ENCODE data around the gene CHSY3. TPM values are rescaled to one million over a fixed set of nuclear protein-coding genes. Genes with fewer than 3 reads are reported as not detected.
"Not testable (repeated sequence)": the region's sequence is repeated elsewhere in the genome, so short reads cannot be mapped to it uniquely, and the experiment has no call there.

Gene CHSY3
- total RNA-seq, 2 donors from 2014 or later: not detected

DNA sequence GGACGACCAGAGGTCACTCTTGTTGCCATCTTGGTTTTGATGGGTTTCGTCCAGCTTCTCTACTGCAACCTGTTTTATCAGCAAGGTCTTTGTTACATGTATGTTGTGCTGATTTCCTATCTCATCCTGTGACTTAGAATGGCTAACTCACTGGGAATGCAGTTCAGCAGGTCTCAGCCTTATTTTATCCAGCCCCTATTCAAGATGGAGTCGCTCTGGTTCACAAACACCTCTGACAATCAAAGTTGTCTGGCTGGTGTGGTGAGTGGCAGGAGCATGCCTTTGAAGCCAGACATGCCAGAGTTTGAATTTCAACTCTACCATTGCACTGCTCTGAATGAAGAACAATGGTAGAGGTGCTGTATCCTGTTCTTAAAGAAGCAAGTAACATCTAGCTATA is 253.8 kb downstream of the CHSY3 start:
- no peak overlapping the region for H3K4me3 Mint-ChIP-seq
- no peaks in the 10 kb centered on the region for H3K4me1 Mint-ChIP-seq
- H3K9me3 Mint-ChIP-seq: peaks cover 4% of the 10 kb centered on the region
- H3K27ac Mint-ChIP-seq: no peak overlapping the region
- no peak for ATAC-seq (replicated peaks)
- H3K36me3 Mint-ChIP-seq (ENCODE audit: low read depth): no peaks in the 10 kb centered on the region
- H3K27me3 Mint-ChIP-seq: peaks cover 9% of the 10 kb centered on the region

DNA sequence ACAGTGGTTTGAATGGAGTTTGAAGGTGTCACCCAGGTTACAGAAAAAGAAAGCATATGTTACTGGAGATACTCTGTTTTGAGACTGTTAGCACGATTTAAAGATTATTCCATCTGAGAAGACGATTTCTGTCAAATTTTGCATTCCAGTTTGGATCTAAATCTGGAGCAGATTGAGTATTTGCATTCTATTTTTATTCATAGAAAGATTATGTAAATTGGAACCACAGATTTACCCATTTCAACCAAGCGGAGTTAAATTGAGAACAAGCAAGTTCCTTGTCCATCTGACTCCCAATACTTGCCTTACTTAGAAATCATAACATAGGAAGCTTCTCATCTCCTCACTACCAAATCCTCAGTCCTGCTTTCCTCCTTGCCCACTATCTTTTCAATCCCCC is 255.7 kb downstream of the CHSY3 start:
- H3K27me3 Mint-ChIP-seq: peaks cover 11% of the 10 kb centered on the region
- no peaks in the 10 kb centered on the region for H3K4me1 Mint-ChIP-seq
- no peaks in the 10 kb centered on the region for H3K9me3 Mint-ChIP-seq
- H3K4me3 Mint-ChIP-seq: no peak overlapping the region
- H3K27ac Mint-ChIP-seq: no peak overlapping the region
- H3K36me3 Mint-ChIP-seq (ENCODE audit: low read depth): no peaks in the 10 kb centered on the region
- no peak for ATAC-seq (replicated peaks)

GRCh38 chr5:130164966-130165365 is 260.7 kb downstream of the CHSY3 start:
- Mint-ChIP-seq H3K27ac (no peak overlapping the region), H3K4me1 (no peaks in the 10 kb centered on the region), H3K4me3 (no peak overlapping the region), H3K36me3 (ENCODE audit: low read depth) (no peaks in the 10 kb centered on the region), H3K9me3 (no peaks in the 10 kb centered on the region), H3K27me3 (peaks cover 11% of the 10 kb centered on the region)
- no peak for ATAC-seq (replicated peaks)

GRCh38 chr5:130166839-130167490 is 262.7 kb downstream of the CHSY3 start:
- no peak for ATAC-seq (replicated peaks)
- no peaks in the 10 kb centered on the region for H3K36me3 Mint-ChIP-seq (ENCODE audit: low read depth)
- no peak overlapping the region for H3K4me3 Mint-ChIP-seq
- peaks cover 6% of the 10 kb centered on the region for H3K27me3 Mint-ChIP-seq
- no peaks in the 10 kb centered on the region for H3K4me1 Mint-ChIP-seq
- H3K27ac Mint-ChIP-seq: no peak overlapping the region
- no peaks in the 10 kb centered on the region for H3K9me3 Mint-ChIP-seq

GRCh38 chr5:130168211-130168610 is 263.9 kb downstream of the CHSY3 start:
- no peaks in the 10 kb centered on the region for H3K4me1 Mint-ChIP-seq
- H3K36me3 Mint-ChIP-seq (ENCODE audit: low read depth): no peaks in the 10 kb centered on the region
- H3K4me3 Mint-ChIP-seq: no peak overlapping the region
- peaks cover 6% of the 10 kb centered on the region for H3K27me3 Mint-ChIP-seq
- H3K27ac Mint-ChIP-seq: no peak overlapping the region
- ATAC-seq (replicated peaks): no peak
- H3K9me3 Mint-ChIP-seq: no peaks in the 10 kb centered on the region

DNA sequence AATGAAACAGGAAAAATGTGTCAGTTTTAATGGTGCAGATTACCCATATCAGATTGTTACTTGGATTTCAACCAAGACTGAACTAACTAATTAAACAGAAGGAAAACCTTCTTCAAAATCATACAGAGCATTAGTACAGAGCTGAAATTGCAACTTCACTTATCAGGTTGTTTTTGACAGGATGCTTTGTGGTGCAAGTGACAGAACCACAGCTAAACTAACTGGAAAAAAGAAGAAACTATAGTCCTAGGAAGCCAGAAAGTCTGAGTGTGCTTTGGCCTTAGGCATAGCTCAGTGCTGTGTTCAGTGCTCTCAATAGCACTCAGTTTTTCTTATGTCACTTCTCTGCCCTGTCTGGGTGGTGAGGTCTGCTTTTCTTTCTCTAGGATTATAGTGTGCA is 267.4 kb downstream of the CHSY3 start:
- Mint-ChIP-seq H3K27ac (no peak overlapping the region), H3K36me3 (ENCODE audit: low read depth) (no peaks in the 10 kb centered on the region)
- ATAC-seq (replicated peaks): no peak

GRCh38 chr5:130183115-130183514 is 278.9 kb downstream of the CHSY3 start:
- H3K4me1 Mint-ChIP-seq: no peaks in the 10 kb centered on the region
- H3K4me3 Mint-ChIP-seq: no peak overlapping the region
- no peak overlapping the region for H3K27ac Mint-ChIP-seq
- peaks cover 6% of the 10 kb centered on the region for H3K27me3 Mint-ChIP-seq
- no peaks in the 10 kb centered on the region for H3K9me3 Mint-ChIP-seq
- H3K36me3 Mint-ChIP-seq (ENCODE audit: low read depth): no peaks in the 10 kb centered on the region
- ATAC-seq (replicated peaks): no peak

More for the DNA sequence above, 267.4 kb downstream of the CHSY3 start:
- no peak overlapping the region for H3K4me3 Mint-ChIP-seq
- H3K4me1 Mint-ChIP-seq: no peaks in the 10 kb centered on the region
- no peaks in the 10 kb centered on the region for H3K27me3 Mint-ChIP-seq
- H3K9me3 Mint-ChIP-seq: no peaks in the 10 kb centered on the region

DNA sequence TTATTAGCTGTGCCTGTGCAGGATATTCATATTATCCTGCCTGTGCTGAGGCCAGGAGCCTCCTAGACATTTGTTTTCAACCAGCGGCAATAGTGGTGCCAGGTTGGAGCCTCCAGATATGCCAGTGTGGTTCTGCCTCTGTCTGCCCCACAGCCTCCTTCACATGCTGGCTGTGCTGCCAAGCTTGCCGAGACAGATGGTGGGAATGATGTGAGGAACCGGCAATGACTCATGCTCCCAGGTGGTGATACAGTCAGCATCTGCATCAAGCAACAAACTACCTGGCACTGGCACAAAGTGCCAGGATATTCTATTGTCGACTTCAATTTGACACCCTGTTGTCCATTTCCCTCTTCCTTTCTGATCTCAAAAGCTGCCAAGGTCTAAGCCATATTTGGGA is 285.7 kb downstream of the CHSY3 start:
- H3K4me1 Mint-ChIP-seq: no peaks in the 10 kb centered on the region
- no peaks in the 10 kb centered on the region for H3K36me3 Mint-ChIP-seq (ENCODE audit: low read depth)
- no peak overlapping the region for H3K27ac Mint-ChIP-seq
- ATAC-seq (replicated peaks): no peak
- H3K9me3 Mint-ChIP-seq: no peaks in the 10 kb centered on the region
- peaks cover 5% of the 10 kb centered on the region for H3K27me3 Mint-ChIP-seq
- H3K4me3 Mint-ChIP-seq: no peak overlapping the region

- Mint-ChIP-seq H3K9me3 (peaks cover 5% of the 10 kb centered on the region), H3K4me3 (no peak overlapping the region), H3K27ac (no peak overlapping the region), H3K4me1 (no peaks in the 10 kb centered on the region), H3K36me3 (ENCODE audit: low read depth) (no peaks in the 10 kb centered on the region), H3K27me3 (peaks cover 11% of the 10 kb centered on the region)
- no peak for ATAC-seq (replicated peaks)
Observed at GRCh38 chr5:130198927-130199326, 294.7 kb downstream of the CHSY3 start.

DNA sequence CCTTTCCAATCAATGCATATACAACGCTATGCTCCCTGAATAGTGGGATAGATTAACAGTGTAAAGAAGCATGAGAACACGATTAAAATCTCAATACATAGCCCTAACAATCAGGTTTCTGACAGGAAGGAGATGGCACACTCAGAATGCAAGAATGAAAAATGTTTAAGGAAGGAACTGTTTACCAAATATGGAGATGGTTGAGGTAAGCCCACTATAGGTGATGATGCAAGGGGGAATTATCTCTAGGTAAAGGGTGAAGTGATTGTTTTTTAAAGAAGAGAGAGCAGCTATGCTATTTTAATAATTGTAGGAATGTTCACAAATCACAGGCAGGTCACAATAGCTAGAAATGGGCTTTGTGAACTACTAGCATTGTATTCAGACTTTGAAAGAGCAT is 302.4 kb downstream of the CHSY3 start:
- Mint-ChIP-seq H3K27me3 (peaks cover 8% of the 10 kb centered on the region), H3K36me3 (ENCODE audit: low read depth) (no peaks in the 10 kb centered on the region), H3K4me1 (no peaks in the 10 kb centered on the region), H3K27ac (no peak overlapping the region), H3K4me3 (no peak overlapping the region), H3K9me3 (peaks cover 7% of the 10 kb centered on the region)
- no peak for ATAC-seq (replicated peaks)

DNA sequence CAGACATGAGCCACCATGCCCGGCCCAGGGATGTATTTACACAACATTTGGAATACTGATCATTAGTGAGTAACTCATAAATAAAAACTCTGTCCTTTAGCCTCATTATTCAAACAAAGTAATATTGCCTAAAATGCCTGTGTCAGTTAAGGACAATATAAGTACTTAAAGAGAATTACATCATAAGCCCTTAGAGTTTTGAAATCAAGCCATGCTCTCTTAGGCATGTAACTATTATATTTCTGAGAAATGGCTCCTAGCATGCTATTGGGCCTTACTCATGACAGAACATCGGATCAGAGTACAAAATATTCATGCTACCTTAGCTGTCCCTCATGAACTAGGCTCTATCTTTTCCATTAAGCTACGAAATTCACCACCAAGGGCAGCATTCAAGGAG is 309.3 kb downstream of the CHSY3 start:
- no peaks in the 10 kb centered on the region for H3K36me3 Mint-ChIP-seq (ENCODE audit: low read depth)
- ATAC-seq (replicated peaks): no peak
- peaks cover 4% of the 10 kb centered on the region for H3K9me3 Mint-ChIP-seq
- peaks cover 8% of the 10 kb centered on the region for H3K27me3 Mint-ChIP-seq
- no peak overlapping the region for H3K27ac Mint-ChIP-seq
- H3K4me1 Mint-ChIP-seq: no peaks in the 10 kb centered on the region
- no peak overlapping the region for H3K4me3 Mint-ChIP-seq

DNA sequence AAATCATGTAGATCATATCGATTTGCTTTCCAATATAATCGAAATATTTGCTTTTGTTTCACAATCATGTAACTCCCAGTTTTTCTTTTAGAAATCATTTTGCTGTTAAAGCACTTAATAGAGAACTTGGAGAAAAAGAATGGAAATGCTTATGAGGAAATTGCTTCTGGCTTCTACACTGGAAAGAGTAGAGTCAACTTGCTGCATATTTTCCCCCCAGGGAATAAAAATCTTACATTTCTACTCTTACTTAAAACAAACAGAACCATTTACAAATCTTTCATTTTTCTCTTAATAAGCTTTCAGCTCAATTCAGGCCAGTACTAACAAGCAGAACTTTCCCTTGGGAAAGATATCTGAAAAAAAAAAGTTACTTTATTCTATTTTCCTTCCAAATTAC is 312.0 kb downstream of the CHSY3 start:
- no peak overlapping the region for H3K27ac Mint-ChIP-seq
- H3K4me1 Mint-ChIP-seq: no peaks in the 10 kb centered on the region
- H3K36me3 Mint-ChIP-seq (ENCODE audit: low read depth): no peaks in the 10 kb centered on the region
- H3K27me3 Mint-ChIP-seq: peaks cover 7% of the 10 kb centered on the region
- peaks cover 4% of the 10 kb centered on the region for H3K9me3 Mint-ChIP-seq
- ATAC-seq (replicated peaks): no peak
- H3K4me3 Mint-ChIP-seq: no peak overlapping the region

DNA sequence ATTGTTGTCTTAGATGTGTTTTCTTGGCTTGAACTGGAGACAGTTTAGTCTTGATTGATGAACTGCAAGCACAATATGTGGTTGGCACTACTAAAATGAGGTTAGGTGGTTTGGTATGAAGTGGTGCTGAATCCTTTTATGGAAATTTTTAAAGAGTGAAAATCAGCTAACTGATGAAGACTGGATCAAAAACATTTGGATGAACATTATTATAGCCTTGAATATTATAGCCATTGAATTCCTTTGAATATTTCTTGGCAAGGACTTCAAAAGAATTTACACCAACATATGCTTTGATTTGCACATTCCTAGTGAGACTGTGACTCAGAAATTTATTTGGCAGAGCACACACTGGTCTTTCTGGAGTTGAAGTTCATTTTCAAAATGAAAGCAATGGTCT is 318.3 kb downstream of the CHSY3 start:
- no peaks in the 10 kb centered on the region for H3K27me3 Mint-ChIP-seq
- ATAC-seq (replicated peaks): no peak
- no peaks in the 10 kb centered on the region for H3K36me3 Mint-ChIP-seq (ENCODE audit: low read depth)
- H3K27ac Mint-ChIP-seq: no peak overlapping the region
- no peaks in the 10 kb centered on the region for H3K9me3 Mint-ChIP-seq
- H3K4me1 Mint-ChIP-seq: no peaks in the 10 kb centered on the region
- no peak overlapping the region for H3K4me3 Mint-ChIP-seq

- H3K4me1 Mint-ChIP-seq; H3K27me3 Mint-ChIP-seq; ATAC-seq (replicated peaks); H3K9me3 Mint-ChIP-seq; H3K4me3 Mint-ChIP-seq; H3K27ac Mint-ChIP-seq; H3K36me3 Mint-ChIP-seq (ENCODE audit: low read depth): not testable (repeated sequence)
Observed at GRCh38 chr5:130226556-130226955, 322.3 kb downstream of the CHSY3 start.

DNA sequence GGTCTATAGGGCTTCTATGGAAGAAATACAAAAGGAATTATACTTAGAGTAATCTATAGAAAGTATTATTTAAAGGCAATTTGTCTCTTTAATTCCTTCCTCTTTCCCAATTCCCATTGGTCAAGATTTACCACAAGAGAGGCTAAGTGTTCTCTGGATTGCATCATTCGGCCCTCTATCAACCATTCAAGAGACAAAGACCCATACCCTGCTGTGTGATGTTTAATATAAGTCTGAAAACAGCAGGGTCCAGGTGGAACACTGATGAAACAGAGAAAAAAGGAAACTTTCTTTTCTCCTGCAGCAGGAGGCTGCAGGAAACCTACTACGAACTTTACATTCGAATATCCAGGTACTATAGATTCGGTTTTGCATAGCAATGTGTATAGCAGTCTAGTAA is 323.4 kb downstream of the CHSY3 start:
- Mint-ChIP-seq H3K27ac (no peak overlapping the region), H3K36me3 (ENCODE audit: low read depth) (no peaks in the 10 kb centered on the region), H3K4me3 (no peak overlapping the region), H3K9me3 (no peaks in the 10 kb centered on the region), H3K27me3 (no peaks in the 10 kb centered on the region), H3K4me1 (no peaks in the 10 kb centered on the region)
- no peak for ATAC-seq (replicated peaks)

GRCh38 chr5:130231786-130232185 is 327.5 kb downstream of the CHSY3 start:
- H3K36me3 Mint-ChIP-seq (ENCODE audit: low read depth): no peaks in the 10 kb centered on the region
- H3K4me1 Mint-ChIP-seq: no peaks in the 10 kb centered on the region
- no peak for ATAC-seq (replicated peaks)
- no peak overlapping the region for H3K27ac Mint-ChIP-seq
- no peak overlapping the region for H3K4me3 Mint-ChIP-seq
- H3K27me3 Mint-ChIP-seq: peaks cover 4% of the 10 kb centered on the region
- peaks cover 8% of the 10 kb centered on the region for H3K9me3 Mint-ChIP-seq
